Endodermal cell (in vitro differentiated cells): ENCODE measurements around the gene CRY1. TPM values are rescaled to one million over a fixed set of nuclear protein-coding genes. Genes with fewer than 3 reads are reported as not detected.

Experiments
- DNase-seq: peaks from one replicate; pipeline ENCODE4 v3.0.0-alpha.2; 2017
- H3K27ac ChIP-seq: 2 replicates; pipeline ENCODE4 v1.5.1; 2013; ENCODE audit warnings: mild to moderate bottlenecking, low read depth, low read length, moderate library complexity
- H3K27me3 ChIP-seq: 2 replicates; pipeline ENCODE4 v1.6.1; 2013; ENCODE audit warnings: mild to moderate bottlenecking, low read length, moderate library complexity; ENCODE audit not compliant: insufficient read depth, control insufficient read depth, poor library complexity, severe bottlenecking
- H3K36me3 ChIP-seq: 2 replicates; pipeline ENCODE4 v1.7.0; 2013; ENCODE audit warnings: mild to moderate bottlenecking, low read length, moderate library complexity; ENCODE audit not compliant: control insufficient read depth, insufficient read depth
- H3K4me1 ChIP-seq: one replicate; pipeline ENCODE4 v1.7.0; 2013; ENCODE audit warnings: low read length; ENCODE audit not compliant: control insufficient read depth, insufficient read depth
- H3K4me3 ChIP-seq: 2 replicates; pipeline ENCODE4 v1.5.1; 2013; ENCODE audit warnings: mild to moderate bottlenecking, low read length, moderate library complexity
- H3K9ac ChIP-seq: 2 replicates; pipeline ENCODE4 v1.6.1; 2013; ENCODE audit warnings: mild to moderate bottlenecking, low read length, moderate library complexity; ENCODE audit not compliant: poor library complexity, severe bottlenecking; ENCODE audit errors: extremely low read depth
- H3K9me3 ChIP-seq: 2 replicates; pipeline ENCODE4 v1.6.1; 2013; ENCODE audit warnings: mild to moderate bottlenecking, low read length, moderate library complexity; ENCODE audit not compliant: control insufficient read depth
- H3K27ac Mint-ChIP-seq: 2 replicates; pipeline ENCODE4 v1.8.0; 2020; ENCODE audit warnings: mixed read lengths
- H3K27me3 Mint-ChIP-seq: 2 replicates; pipeline ENCODE4 v1.8.0; 2021; ENCODE audit warnings: mild to moderate bottlenecking, mixed read lengths; ENCODE audit not compliant: insufficient read depth
- H3K36me3 Mint-ChIP-seq: 2 replicates; pipeline ENCODE4 v1.8.0; 2020; ENCODE audit warnings: low read depth, mixed read lengths
- H3K4me1 Mint-ChIP-seq: 2 replicates; pipeline ENCODE4 v1.8.0; 2020; ENCODE audit warnings: mixed read lengths
- H3K4me3 Mint-ChIP-seq: 2 replicates; pipeline ENCODE4 v1.8.0; 2020; ENCODE audit warnings: mild to moderate bottlenecking, moderate library complexity, mixed read lengths
- H3K9me3 Mint-ChIP-seq: 2 replicates; pipeline ENCODE4 v1.8.0; 2020; ENCODE audit warnings: mild to moderate bottlenecking, mixed read lengths
- WGBS, 2 experiments: methylation state at CpG; one replicate each; pipeline versions ENCODE4 v1.1.5 to v1.1.7; 2013; ENCODE audit warnings: missing lambda C conversion rate in 2 of 2, mixed read lengths in 1 of 2; ENCODE audit not compliant: insufficient coverage in 1 of 2, insufficient read length in 1 of 2; 5-methylcytosine and 5-hydroxymethylcytosine counted together
- total RNA-seq, 2 donors: library from RNA; stranded (reverse); fragmentation: NEBNext Ultra II Directional in 1 of 2; extraction: Animal tissue kit (Norgen Biotek cat#: 25700) in 1 of 2; gene quantifications; 2 replicates in 1 of 2; 3 replicates in 1 of 2; pipeline ENCODE4 v1.2.1, GENCODE V29; 2021
- TF ChIP-seq, protein P1 (sequence below): fragments of 200-600 bp; sonication (generic); conservative IDR thresholded peaks from 2 replicates; pipeline ENCODE4 v1.5.0; 2021; ENCODE audit warnings: antibody characterized with exemption, mild to moderate bottlenecking

CRY1 gene
- total RNA-seq, 2 donors from 2014 or later: 29.9 to 33.4 TPM

DNA sequence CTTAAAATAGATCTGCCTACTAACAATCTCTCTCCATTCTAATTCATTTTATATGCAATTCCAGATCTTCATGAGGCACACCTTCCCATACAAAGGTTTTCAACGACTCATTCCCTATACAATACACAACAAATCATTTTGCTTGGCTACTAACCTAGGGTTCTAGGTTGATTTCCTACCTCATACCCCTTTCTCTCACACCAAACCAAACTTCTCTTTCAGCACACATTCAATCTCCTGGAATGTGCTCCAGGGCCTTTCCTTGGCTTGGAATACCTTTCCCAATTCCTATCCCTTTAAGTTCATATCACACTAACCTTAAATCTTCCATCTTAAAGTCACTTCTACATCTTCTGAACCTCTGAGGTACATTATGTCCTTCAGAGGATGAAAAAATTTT is 67.7 kb downstream of the CRY1 start:
- Mint-ChIP-seq H3K36me3 (peaks cover 6% of the 10 kb centered on the region), H3K27ac (no peak overlapping the region), H3K27me3 (no peaks in the 10 kb centered on the region), H3K4me3 (no peak overlapping the region), H3K4me1 (peaks cover 14% of the 10 kb centered on the region), H3K9me3 (no peaks in the 10 kb centered on the region)
- Histone ChIP-seq H3K4me1 (peaks cover 3% of the 10 kb centered on the region), H3K27ac (no peak overlapping the region), H3K27me3 (no peaks in the 10 kb centered on the region), H3K36me3 (peaks cover 12% of the 10 kb centered on the region), H3K9me3 (no peaks in the 10 kb centered on the region), H3K4me3 (no peak overlapping the region), H3K9ac (no peak overlapping the region)
- TF ChIP-seq, protein P1, sequence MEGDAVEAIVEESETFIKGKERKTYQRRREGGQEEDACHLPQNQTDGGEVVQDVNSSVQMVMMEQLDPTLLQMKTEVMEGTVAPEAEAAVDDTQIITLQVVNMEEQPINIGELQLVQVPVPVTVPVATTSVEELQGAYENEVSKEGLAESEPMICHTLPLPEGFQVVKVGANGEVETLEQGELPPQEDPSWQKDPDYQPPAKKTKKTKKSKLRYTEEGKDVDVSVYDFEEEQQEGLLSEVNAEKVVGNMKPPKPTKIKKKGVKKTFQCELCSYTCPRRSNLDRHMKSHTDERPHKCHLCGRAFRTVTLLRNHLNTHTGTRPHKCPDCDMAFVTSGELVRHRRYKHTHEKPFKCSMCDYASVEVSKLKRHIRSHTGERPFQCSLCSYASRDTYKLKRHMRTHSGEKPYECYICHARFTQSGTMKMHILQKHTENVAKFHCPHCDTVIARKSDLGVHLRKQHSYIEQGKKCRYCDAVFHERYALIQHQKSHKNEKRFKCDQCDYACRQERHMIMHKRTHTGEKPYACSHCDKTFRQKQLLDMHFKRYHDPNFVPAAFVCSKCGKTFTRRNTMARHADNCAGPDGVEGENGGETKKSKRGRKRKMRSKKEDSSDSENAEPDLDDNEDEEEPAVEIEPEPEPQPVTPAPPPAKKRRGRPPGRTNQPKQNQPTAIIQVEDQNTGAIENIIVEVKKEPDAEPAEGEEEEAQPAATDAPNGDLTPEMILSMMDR: no peak
- no peak for DNase-seq
- 91 to 100% methylated on average over 1 of the region's 1 CpG for WGBS, 2 experiments

DNA sequence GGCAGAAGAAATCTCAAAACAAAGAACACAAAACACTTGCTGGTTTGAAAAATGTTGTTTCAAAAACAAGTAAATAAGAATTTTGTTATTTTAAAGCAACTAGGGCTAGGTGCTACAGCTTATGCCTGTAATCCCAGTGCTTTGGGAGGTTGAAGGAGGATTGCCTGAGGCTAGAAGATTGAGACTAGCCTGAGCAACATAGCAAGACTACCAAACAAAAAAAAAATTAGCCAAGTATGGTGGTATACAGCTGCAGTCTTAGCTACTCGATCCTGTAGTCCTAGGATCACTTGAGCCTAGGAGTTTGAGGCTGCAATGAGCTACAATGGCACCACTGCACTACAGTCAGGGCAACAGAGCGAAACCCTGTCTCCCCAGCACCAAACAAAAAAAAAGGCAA is 73.8 kb downstream of the CRY1 start:
- Histone ChIP-seq H3K27ac (no peak overlapping the region), H3K9ac (no peak overlapping the region), H3K9me3 (no peaks in the 10 kb centered on the region), H3K27me3 (no peaks in the 10 kb centered on the region), H3K4me3 (no peak overlapping the region), H3K4me1 (no peaks in the 10 kb centered on the region), H3K36me3 (peaks cover 26% of the 10 kb centered on the region)
- Mint-ChIP-seq H3K36me3 (peaks cover 15% of the 10 kb centered on the region), H3K4me3 (no peak overlapping the region), H3K27ac (no peak overlapping the region), H3K9me3 (no peaks in the 10 kb centered on the region), H3K4me1 (no peaks in the 10 kb centered on the region), H3K27me3 (no peaks in the 10 kb centered on the region)
- WGBS, 2 experiments: 93 to 100% methylated on average over 1 to 2 of the region's 2 CpGs
- TF ChIP-seq, protein P1: no peak
- no peak for DNase-seq

DNA sequence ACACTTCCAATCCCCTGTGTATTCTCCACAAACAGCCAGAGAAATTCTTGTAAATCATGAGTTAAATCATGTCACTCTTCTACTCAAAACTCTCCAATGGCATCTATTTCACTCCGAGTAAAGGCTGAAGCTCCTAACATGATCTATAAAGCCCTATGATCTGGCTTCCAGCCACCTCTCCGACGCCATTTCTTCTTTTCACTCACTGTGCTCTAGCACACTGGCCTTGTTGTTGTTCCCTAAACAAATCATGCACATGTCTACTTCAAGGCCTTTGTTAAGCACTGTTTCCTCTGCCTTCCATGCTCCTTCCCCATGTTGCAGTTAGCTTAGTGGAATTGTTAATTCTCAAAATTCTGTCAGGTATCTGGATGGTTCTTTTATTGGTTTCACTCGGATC is 76.3 kb downstream of the CRY1 start:
- no peaks in the 10 kb centered on the region for H3K27me3 Mint-ChIP-seq
- peaks cover 18% of the 10 kb centered on the region for H3K36me3 Mint-ChIP-seq
- no peak overlapping the region for H3K27ac ChIP-seq
- H3K4me1 Mint-ChIP-seq: no peaks in the 10 kb centered on the region
- TF ChIP-seq, protein P1: no peak
- WGBS, 2 experiments: 95 to 100% methylated on average over 4 of the region's 4 CpGs
- peaks cover 26% of the 10 kb centered on the region for H3K36me3 ChIP-seq
- DNase-seq: no peak
- H3K4me3 ChIP-seq: no peak overlapping the region
- no peaks in the 10 kb centered on the region for H3K9me3 ChIP-seq
- no peak overlapping the region for H3K4me3 Mint-ChIP-seq
- H3K4me1 ChIP-seq: no peaks in the 10 kb centered on the region
- H3K27me3 ChIP-seq: no peaks in the 10 kb centered on the region
- no peak overlapping the region for H3K9ac ChIP-seq
- H3K9me3 Mint-ChIP-seq: no peaks in the 10 kb centered on the region
- H3K27ac Mint-ChIP-seq: no peak overlapping the region
